WTC11 (cell line): ENCODE measurements around the gene MAP7D2. TPM values are rescaled to one million over a fixed set of nuclear protein-coding genes. Genes with fewer than 3 reads are reported as not detected.

Experiments
- ATAC-seq: fragments of 200-7000 bp; cut with Tn5 transposase; 2 replicates; pipeline ENCODE4 v1.10.0; 2021; ENCODE audit warnings: mild to moderate bottlenecking, moderate library complexity
- CTCF ChIA-PET: fragments of 300-600 bp; sonication (Branson Sonifier 250); formaldehyde crosslinking; loops from one replicate; lab custom pipeline; 2021; ENCODE audit warnings: antibody characterized with exemption; lab: Charles Lee
- POLR2A ChIA-PET: fragments of 350-600 bp; sonication (Branson Sonifier 250); formaldehyde crosslinking; loops from one replicate; lab custom pipeline; 2021; ENCODE audit warnings: antibody characterized with exemption; lab: Charles Lee
- DNase-seq: peaks from one replicate; pipeline ENCODE4 v3.0.0; 2021; ENCODE audit warnings: low spot score
- H3K27ac Mint-ChIP-seq: 2 replicates; pipeline ENCODE4 v1.8.0; 2021; ENCODE audit warnings: mixed read lengths
- H3K27me3 Mint-ChIP-seq: 2 replicates; pipeline ENCODE4 v1.8.0; 2021; ENCODE audit warnings: low read depth, mild to moderate bottlenecking, moderate library complexity, mixed read lengths
- H3K36me3 Mint-ChIP-seq: 2 replicates; pipeline ENCODE4 v1.8.0; 2021; ENCODE audit warnings: mixed read lengths
- H3K4me1 Mint-ChIP-seq: 2 replicates; pipeline ENCODE4 v1.8.0; 2022; ENCODE audit warnings: mixed read lengths
- H3K4me3 Mint-ChIP-seq: 2 replicates; pipeline ENCODE4 v1.8.0; 2021; ENCODE audit warnings: mild to moderate bottlenecking, moderate library complexity, mixed read lengths
- H3K9me3 Mint-ChIP-seq: 2 replicates; pipeline ENCODE4 v1.8.0; 2021; ENCODE audit warnings: mixed read lengths
- ATF1 ChIP-seq: sonication (generic); formaldehyde crosslinking; IDR thresholded peaks from 2 replicates; pipeline ENCODE4 v1.8.1; 2023; ENCODE audit warnings: mild to moderate bottlenecking, moderate library complexity, missing genetic modification reagents
- ATF3 ChIP-seq: sonication (generic); formaldehyde crosslinking; conservative IDR thresholded peaks from 2 replicates; pipeline ENCODE4 v1.8.1; 2022; ENCODE audit warnings: mild to moderate bottlenecking, missing genetic modification reagents
- CBFB ChIP-seq: sonication (generic); formaldehyde crosslinking; IDR thresholded peaks from 2 replicates; pipeline ENCODE4 v1.8.1; 2022; ENCODE audit warnings: mild to moderate bottlenecking, low read depth, missing genetic modification reagents
- CREB1 ChIP-seq: sonication (generic); formaldehyde crosslinking; IDR thresholded peaks from 2 replicates; pipeline ENCODE4 v1.8.0; 2023; ENCODE audit warnings: mild to moderate bottlenecking, missing genetic modification reagents
- CTCF ChIP-seq: fragments of 200-600 bp; IDR thresholded peaks from 2 replicates; pipeline ENCODE4 v1.8.0; 2022; ENCODE audit warnings: antibody characterized with exemption
- E2F1 ChIP-seq: sonication (generic); formaldehyde crosslinking; IDR thresholded peaks from 2 replicates; pipeline ENCODE4 v1.8.0; 2022; ENCODE audit warnings: mild to moderate bottlenecking, missing genetic modification reagents
- E2F5 ChIP-seq: sonication (generic); formaldehyde crosslinking; IDR thresholded peaks from 2 replicates; pipeline ENCODE4 v1.8.1; 2022; ENCODE audit warnings: mild to moderate bottlenecking, moderate library complexity, missing genetic modification reagents
- ELF4 ChIP-seq: sonication (generic); formaldehyde crosslinking; IDR thresholded peaks from 2 replicates; pipeline ENCODE4 v1.8.1; 2022; ENCODE audit warnings: low read depth, mild to moderate bottlenecking, moderate library complexity, missing genetic modification reagents
- FOXP1 ChIP-seq: sonication (generic); formaldehyde crosslinking; IDR thresholded peaks from 2 replicates; pipeline ENCODE4 v1.8.0; 2022; ENCODE audit warnings: missing genetic modification reagents, mild to moderate bottlenecking, moderate library complexity, borderline replicate concordance
- GRHL2 ChIP-seq: fragments of 250-450 bp; sonication (Bioruptor Pico); IDR thresholded peaks from 2 replicates; pipeline ENCODE4 v1.8.0; 2022; ENCODE audit warnings: mild to moderate bottlenecking, moderate library complexity; ENCODE audit not compliant: insufficient replicate concordance, severe bottlenecking
- JAZF1 ChIP-seq: fragments of 250-450 bp; sonication (Bioruptor Pico); IDR thresholded peaks from 2 replicates; pipeline ENCODE4 v1.9.0; 2021; ENCODE audit warnings: moderate library complexity, mild to moderate bottlenecking, inconsistent platforms
- MLX ChIP-seq: sonication (generic); formaldehyde crosslinking; IDR thresholded peaks from 2 replicates; pipeline ENCODE4 v1.8.1; 2023; ENCODE audit warnings: mild to moderate bottlenecking, missing genetic modification reagents, moderate library complexity
- NFE2L1 ChIP-seq: sonication (generic); formaldehyde crosslinking; IDR thresholded peaks from 2 replicates; pipeline ENCODE4 v1.8.1; 2023; ENCODE audit warnings: missing genetic modification reagents
- NFYB ChIP-seq: sonication (generic); formaldehyde crosslinking; conservative IDR thresholded peaks from 2 replicates; pipeline ENCODE4 v1.8.0; 2022; ENCODE audit warnings: low read depth, missing genetic modification reagents
- NR3C1 ChIP-seq: sonication (generic); formaldehyde crosslinking; conservative IDR thresholded peaks from 2 replicates; pipeline ENCODE4 v1.8.1; 2023; ENCODE audit warnings: low read depth, mild to moderate bottlenecking, missing genetic modification reagents
- RELA ChIP-seq: sonication (generic); formaldehyde crosslinking; IDR thresholded peaks from 2 replicates; pipeline ENCODE4 v1.8.1; 2022; ENCODE audit warnings: missing genetic modification reagents, mild to moderate bottlenecking, borderline replicate concordance
- SOX15 ChIP-seq: fragments of 250-450 bp; sonication (Bioruptor Pico); IDR thresholded peaks from 2 replicates; pipeline ENCODE4 v1.9.0; 2021; ENCODE audit warnings: mild to moderate bottlenecking
- SP1 ChIP-seq: sonication (generic); formaldehyde crosslinking; conservative IDR thresholded peaks from 2 replicates; pipeline ENCODE4 v1.8.1; 2022; ENCODE audit warnings: missing genetic modification reagents
- STAT6 ChIP-seq: sonication (generic); formaldehyde crosslinking; conservative IDR thresholded peaks from 2 replicates; pipeline ENCODE4 v1.8.1; 2023; ENCODE audit warnings: mild to moderate bottlenecking, low read depth, missing genetic modification reagents, moderate library complexity
- TCF7 ChIP-seq: sonication (generic); formaldehyde crosslinking; IDR thresholded peaks from 2 replicates; pipeline ENCODE4 v1.8.0; 2022; ENCODE audit warnings: mild to moderate bottlenecking, low read depth, missing genetic modification reagents, moderate library complexity
- TEAD4 ChIP-seq: sonication (generic); formaldehyde crosslinking; IDR thresholded peaks from 2 replicates; pipeline ENCODE4 v1.8.0; 2022; ENCODE audit warnings: mild to moderate bottlenecking, missing genetic modification reagents
- USF2 ChIP-seq: sonication (generic); formaldehyde crosslinking; IDR thresholded peaks from 2 replicates; pipeline ENCODE4 v1.8.1; 2023; ENCODE audit warnings: mild to moderate bottlenecking, missing genetic modification reagents, moderate library complexity
- ZBTB21 ChIP-seq: sonication (generic); formaldehyde crosslinking; IDR thresholded peaks from 2 replicates; pipeline ENCODE4 v1.8.1; 2023; ENCODE audit warnings: mild to moderate bottlenecking, missing genetic modification reagents, borderline replicate concordance
- ZNF232 ChIP-seq: sonication (generic); formaldehyde crosslinking; IDR thresholded peaks from 2 replicates; pipeline ENCODE4 v1.8.0; 2022; ENCODE audit warnings: mild to moderate bottlenecking, missing genetic modification reagents
- ZNF671 ChIP-seq: fragments of 250-450 bp; sonication (Bioruptor Pico); IDR thresholded peaks from 2 replicates; pipeline ENCODE4 v1.8.0; 2021; ENCODE audit warnings: mild to moderate bottlenecking
- total RNA-seq: library from RNA; stranded (reverse); gene quantifications from 3 replicates; pipeline ENCODE4 v1.2.3, GENCODE V29; 2021

MAP7D2 gene
- total RNA-seq, 1 experiment from 2014 or later, result 0.57 TPM

GRCh38 chrX:20063153-20063552 is 53.6 kb downstream of the MAP7D2 start:
- no peak overlapping the region for H3K27ac Mint-ChIP-seq
- H3K36me3 Mint-ChIP-seq, result no peaks in the 10 kb centered on the region
- TF ChIP-seq FOXP1 (no peak), ELF4 (CRISPR knock-in tag) (no peak), ZNF671 (CRISPR knock-in tag) (no peak), MLX (no peak), ZBTB21 (CRISPR knock-in tag) (no peak), ZNF232 (CRISPR knock-in tag) (no peak), CBFB (CRISPR knock-in tag) (no peak), TEAD4 (CRISPR knock-in tag) (no peak), E2F5 (CRISPR knock-in tag) (no peak), E2F1 (CRISPR knock-in tag) (no peak), CTCF (no peak), STAT6 (CRISPR knock-in tag) (no peak)
- TF ChIP-seq, all 79 proteins: peak for 0
- H3K9me3 Mint-ChIP-seq, result no peaks in the 10 kb centered on the region
- ChIA-PET POLR2A (no interaction called here), CTCF (no interaction called here)
- ATAC-seq (no peak), DNase-seq (no peak)
- H3K4me3 Mint-ChIP-seq, result no peak overlapping the region
- H3K27me3 Mint-ChIP-seq, result no peaks in the 10 kb centered on the region
- peaks cover 8% of the 10 kb centered on the region for H3K4me1 Mint-ChIP-seq

GRCh38 chrX:20061855-20062254 is 54.9 kb downstream of the MAP7D2 start:
- CTCF ChIA-PET, result interaction anchor here (1.9 kb wide), 1 partner anchor 157 kb away, joined by 7 read pairs; no protein-coding TSS in a partner anchor
- DNase-seq, result no peak
- no peaks in the 10 kb centered on the region for H3K9me3 Mint-ChIP-seq
- no peaks in the 10 kb centered on the region for H3K36me3 Mint-ChIP-seq
- H3K27me3 Mint-ChIP-seq, result no peaks in the 10 kb centered on the region
- no peak overlapping the region for H3K4me3 Mint-ChIP-seq
- POLR2A ChIA-PET, result interaction anchor here (0.6 kb wide), 1 partner anchor 130 kb away, joined by 7 read pairs; no protein-coding TSS in a partner anchor
- no peak for ATAC-seq
- H3K27ac Mint-ChIP-seq, result no peak overlapping the region
- peaks cover 5% of the 10 kb centered on the region for H3K4me1 Mint-ChIP-seq
- TF ChIP-seq NFE2L1 (CRISPR knock-in tag) (no peak), ATF3 (CRISPR knock-in tag) (no peak), NR3C1 (CRISPR knock-in tag) (no peak), GRHL2 (no peak), STAT6 (CRISPR knock-in tag) (no peak), SP1 (CRISPR knock-in tag) (no peak), RELA (no peak), SOX15 (no peak), USF2 (no peak), JAZF1 (CRISPR knock-in tag) (no peak), TCF7 (CRISPR knock-in tag) (no peak), CREB1 (CRISPR knock-in tag) (no peak), ATF1 (CRISPR knock-in tag) (no peak), NFYB (CRISPR knock-in tag) (no peak), CBFB (CRISPR knock-in tag) (no peak)
